ENCODE measurements around the gene CORO6.

The CORO6 gene

GRCh38 chr17:29640413-29640812 lies 17.7 kb upstream of the CORO6 start:
- Histone ChIP-seq H3K9me3 (ENCODE audit: control insufficient read depth, low read length) (no peaks in the 10 kb centered on the region), H3K27ac (ENCODE audit: insufficient read depth, low read length, poor library complexity, severe bottlenecking) (no peak overlapping the region), H3K36me3 (ENCODE audit: control insufficient read depth, insufficient read depth, low read length) (peaks cover 45% of the 10 kb centered on the region), H3K4me3 (ENCODE audit: insufficient read depth, low read depth, low read length, poor library complexity, severe bottlenecking) (no peak overlapping the region), H3K27me3 (replicated peaks; ENCODE audit: control insufficient read depth, insufficient read depth, low read length, poor library complexity, severe bottlenecking) (no peaks in the 10 kb centered on the region), H3K4me1 (ENCODE audit: control insufficient read depth, insufficient read depth, low read length, poor library complexity, severe bottlenecking) (no peaks in the 10 kb centered on the region)
- no peak for DNase-seq

DNA sequence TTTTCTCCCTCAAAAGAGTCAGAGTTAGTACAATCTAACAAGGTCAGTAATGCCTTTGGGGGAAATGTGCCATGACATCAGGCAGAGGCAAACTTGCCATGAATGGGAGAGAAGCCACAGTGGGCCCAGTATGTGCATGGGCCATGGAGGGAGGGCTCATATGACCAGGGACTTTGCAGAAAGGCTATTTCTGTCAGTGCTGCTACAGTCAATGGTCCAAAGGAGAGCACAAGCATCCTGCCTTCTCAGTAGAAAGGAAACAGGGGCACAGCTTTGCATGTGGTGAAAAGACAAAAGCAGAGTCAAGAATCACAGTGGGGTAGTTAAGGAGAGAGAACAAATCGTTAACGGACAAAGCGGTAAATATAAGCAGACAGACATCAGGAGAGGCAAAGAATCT lies 11.2 kb upstream of the CORO6 start:
- Histone ChIP-seq H3K4me1 (ENCODE audit: control insufficient read depth, insufficient read depth, low read length, poor library complexity, severe bottlenecking) (no peaks in the 10 kb centered on the region), H3K27ac (ENCODE audit: insufficient read depth, low read length, poor library complexity, severe bottlenecking) (no peak overlapping the region), H3K4me3 (ENCODE audit: insufficient read depth, low read depth, low read length, poor library complexity, severe bottlenecking) (no peak overlapping the region), H3K9me3 (ENCODE audit: control insufficient read depth, low read length) (no peaks in the 10 kb centered on the region), H3K27me3 (replicated peaks; ENCODE audit: control insufficient read depth, insufficient read depth, low read length, poor library complexity, severe bottlenecking) (no peaks in the 10 kb centered on the region), H3K36me3 (ENCODE audit: control insufficient read depth, insufficient read depth, low read length) (peaks cover 65% of the 10 kb centered on the region)
- no peak for DNase-seq

DNA sequence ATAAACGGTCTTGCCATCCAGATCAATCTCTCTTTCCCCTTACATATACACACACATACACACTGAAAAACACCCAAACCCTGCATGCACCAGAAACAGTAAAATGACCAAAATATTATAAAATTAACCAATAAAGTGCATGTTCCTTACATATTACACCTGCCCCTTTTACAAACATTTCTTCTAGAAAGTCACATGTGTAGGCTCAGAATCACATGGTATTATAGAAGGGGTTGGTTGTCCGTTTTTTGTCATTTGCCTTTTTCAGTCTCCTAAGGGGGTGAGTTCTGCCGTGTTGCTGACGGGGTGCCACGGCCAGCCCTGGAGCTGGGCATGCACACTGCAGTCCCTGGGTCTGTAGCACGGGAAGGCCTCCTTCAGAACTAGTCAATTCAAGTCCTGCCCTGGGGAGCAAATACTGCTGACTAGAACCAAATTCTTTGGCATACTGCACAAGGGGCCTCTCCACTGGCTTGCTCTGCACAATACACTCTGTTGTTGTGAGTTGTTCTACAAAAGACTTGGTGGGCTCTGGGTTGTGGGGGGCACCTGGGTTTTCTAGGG lies 8.0 kb upstream of the CORO6 start:
- peaks cover 42% of the 10 kb centered on the region for H3K36me3 ChIP-seq (ENCODE audit: control insufficient read depth, insufficient read depth, low read length)
- H3K4me3 ChIP-seq (ENCODE audit: insufficient read depth, low read depth, low read length, poor library complexity, severe bottlenecking) = no peak overlapping the region
- H3K27ac ChIP-seq (ENCODE audit: insufficient read depth, low read length, poor library complexity, severe bottlenecking) = no peak overlapping the region
- DNase-seq = no peak
- H3K4me1 ChIP-seq (ENCODE audit: control insufficient read depth, insufficient read depth, low read length, poor library complexity, severe bottlenecking) = no peaks in the 10 kb centered on the region
- no peaks in the 10 kb centered on the region for H3K9me3 ChIP-seq (ENCODE audit: control insufficient read depth, low read length)
- no peaks in the 10 kb centered on the region for H3K27me3 ChIP-seq (replicated peaks; ENCODE audit: control insufficient read depth, insufficient read depth, low read length, poor library complexity, severe bottlenecking)

GRCh38 chr17:29629839-29630238 lies 7.1 kb upstream of the CORO6 start:
- H3K27ac ChIP-seq (ENCODE audit: insufficient read depth, low read length, poor library complexity, severe bottlenecking) = no peak overlapping the region
- no peaks in the 10 kb centered on the region for H3K9me3 ChIP-seq (ENCODE audit: control insufficient read depth, low read length)
- no peak for DNase-seq
- no peak overlapping the region for H3K4me3 ChIP-seq (ENCODE audit: insufficient read depth, low read depth, low read length, poor library complexity, severe bottlenecking)
- H3K27me3 ChIP-seq (replicated peaks; ENCODE audit: control insufficient read depth, insufficient read depth, low read length, poor library complexity, severe bottlenecking) = no peaks in the 10 kb centered on the region
- peaks cover 41% of the 10 kb centered on the region for H3K36me3 ChIP-seq (ENCODE audit: control insufficient read depth, insufficient read depth, low read length)
- H3K4me1 ChIP-seq (ENCODE audit: control insufficient read depth, insufficient read depth, low read length, poor library complexity, severe bottlenecking) = no peaks in the 10 kb centered on the region

DNA sequence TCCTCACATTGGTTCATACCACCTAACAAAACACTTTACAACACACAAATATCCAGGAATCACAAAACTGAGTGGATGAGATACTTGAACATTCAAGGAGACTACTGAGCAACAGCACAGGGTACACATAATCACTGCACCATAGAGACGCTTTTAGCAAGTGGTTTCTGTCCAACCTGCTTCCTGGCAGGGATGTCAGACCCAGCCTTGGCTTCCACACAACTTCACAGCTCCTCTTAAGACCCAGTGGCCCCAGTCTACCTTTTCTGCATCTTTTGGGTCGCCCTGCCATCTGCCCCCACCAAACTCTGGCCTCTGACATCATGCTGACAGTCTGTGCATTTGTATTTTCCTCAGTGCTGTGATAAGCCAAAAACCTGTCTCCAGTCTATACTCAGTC lies 5.9 kb upstream of the CORO6 start:
- no peaks in the 10 kb centered on the region for H3K4me1 ChIP-seq (ENCODE audit: control insufficient read depth, insufficient read depth, low read length, poor library complexity, severe bottlenecking)
- no peak overlapping the region for H3K27ac ChIP-seq (ENCODE audit: insufficient read depth, low read length, poor library complexity, severe bottlenecking)
- H3K9me3 ChIP-seq (ENCODE audit: control insufficient read depth, low read length) = no peaks in the 10 kb centered on the region
- H3K4me3 ChIP-seq (ENCODE audit: insufficient read depth, low read depth, low read length, poor library complexity, severe bottlenecking) = no peak overlapping the region
- DNase-seq = no peak
- no peaks in the 10 kb centered on the region for H3K27me3 ChIP-seq (replicated peaks; ENCODE audit: control insufficient read depth, insufficient read depth, low read length, poor library complexity, severe bottlenecking)
- H3K36me3 ChIP-seq (ENCODE audit: control insufficient read depth, insufficient read depth, low read length) = peaks cover 33% of the 10 kb centered on the region

GRCh38 chr17:29627951-29628350 lies 5.2 kb upstream of the CORO6 start:
- peaks cover 33% of the 10 kb centered on the region for H3K36me3 ChIP-seq (ENCODE audit: control insufficient read depth, insufficient read depth, low read length)
- H3K9me3 ChIP-seq (ENCODE audit: control insufficient read depth, low read length) = no peaks in the 10 kb centered on the region
- H3K4me3 ChIP-seq (ENCODE audit: insufficient read depth, low read depth, low read length, poor library complexity, severe bottlenecking) = no peak overlapping the region
- no peak for DNase-seq
- H3K27ac ChIP-seq (ENCODE audit: insufficient read depth, low read length, poor library complexity, severe bottlenecking) = no peak overlapping the region
- peaks cover 1% of the 10 kb centered on the region for H3K4me1 ChIP-seq (ENCODE audit: control insufficient read depth, insufficient read depth, low read length, poor library complexity, severe bottlenecking)
- H3K27me3 ChIP-seq (replicated peaks; ENCODE audit: control insufficient read depth, insufficient read depth, low read length, poor library complexity, severe bottlenecking) = no peaks in the 10 kb centered on the region

GRCh38 chr17:29625037-29625750 lies 2.5 kb upstream of the CORO6 start:
- H3K9me3 ChIP-seq (ENCODE audit: control insufficient read depth, low read length) = no peaks in the 10 kb centered on the region
- no peak overlapping the region for H3K4me3 ChIP-seq (ENCODE audit: insufficient read depth, low read depth, low read length, poor library complexity, severe bottlenecking)
- no peak overlapping the region for H3K27ac ChIP-seq (ENCODE audit: insufficient read depth, low read length, poor library complexity, severe bottlenecking)
- no peaks in the 10 kb centered on the region for H3K27me3 ChIP-seq (replicated peaks; ENCODE audit: control insufficient read depth, insufficient read depth, low read length, poor library complexity, severe bottlenecking)
- H3K4me1 ChIP-seq (ENCODE audit: control insufficient read depth, insufficient read depth, low read length, poor library complexity, severe bottlenecking) = peaks cover 13% of the 10 kb centered on the region
- peaks cover 5% of the 10 kb centered on the region for H3K36me3 ChIP-seq (ENCODE audit: control insufficient read depth, insufficient read depth, low read length)
- no peak for DNase-seq

- peaks cover 13% of the 10 kb centered on the region for H3K4me1 ChIP-seq (ENCODE audit: control insufficient read depth, insufficient read depth, low read length, poor library complexity, severe bottlenecking)
- no peaks in the 10 kb centered on the region for H3K27me3 ChIP-seq (replicated peaks; ENCODE audit: control insufficient read depth, insufficient read depth, low read length, poor library complexity, severe bottlenecking)
- no peaks in the 10 kb centered on the region for H3K9me3 ChIP-seq (ENCODE audit: control insufficient read depth, low read length)
- no peak overlapping the region for H3K4me3 ChIP-seq (ENCODE audit: insufficient read depth, low read depth, low read length, poor library complexity, severe bottlenecking)
- no peak overlapping the region for H3K27ac ChIP-seq (ENCODE audit: insufficient read depth, low read length, poor library complexity, severe bottlenecking)
- no peak for DNase-seq
- H3K36me3 ChIP-seq (ENCODE audit: control insufficient read depth, insufficient read depth, low read length) = peaks cover 4% of the 10 kb centered on the region
Measured at GRCh38 chr17:29624586-29624985, 1.9 kb upstream of the CORO6 start.

DNA sequence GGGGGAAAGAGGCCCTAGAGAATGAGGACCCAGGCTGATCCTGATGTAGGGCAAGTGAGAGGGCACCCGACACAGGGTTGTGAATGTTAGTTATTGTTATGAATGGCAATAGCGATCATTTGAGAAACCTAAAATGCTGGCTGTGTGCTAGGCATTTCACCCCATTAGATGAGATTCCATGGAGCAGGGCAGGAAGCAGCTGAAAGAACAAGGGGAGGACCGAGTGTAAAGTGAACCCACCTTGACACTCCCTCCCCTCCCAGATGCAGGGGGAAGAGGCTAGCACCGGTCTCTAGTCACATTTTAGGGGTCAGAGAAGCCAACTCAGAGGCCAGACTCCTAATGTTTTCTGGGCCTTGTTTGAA lies 553 bp upstream of the CORO6 start:
- H3K27me3 ChIP-seq (replicated peaks; ENCODE audit: control insufficient read depth, insufficient read depth, low read length, poor library complexity, severe bottlenecking) = no peaks in the 10 kb centered on the region

DNA sequence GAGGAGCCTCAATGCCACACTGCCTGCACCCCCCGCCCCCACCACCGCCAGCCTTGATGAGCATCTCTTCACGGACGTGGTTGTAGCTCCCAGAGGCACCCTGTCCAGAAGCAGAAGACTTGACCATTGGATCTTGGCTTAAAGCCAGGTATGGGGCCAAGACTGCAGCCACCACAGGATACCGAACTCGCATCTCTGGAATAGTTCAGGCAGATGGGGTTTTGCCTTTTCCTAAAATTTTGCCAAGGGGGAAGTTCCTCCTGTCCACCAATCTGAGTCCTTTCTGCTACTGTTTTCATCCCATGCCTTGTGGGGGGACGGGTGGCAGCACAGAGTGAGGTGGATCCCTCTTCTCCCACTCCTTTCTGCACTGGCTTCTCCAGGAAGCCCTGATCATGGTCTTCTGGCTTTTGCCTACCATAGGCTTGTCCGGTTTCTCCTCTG lies 939 bp downstream of the CORO6 start:
- Histone ChIP-seq H3K4me3 (ENCODE audit: insufficient read depth, low read depth, low read length, poor library complexity, severe bottlenecking) (peak overlapping the region; percentile 79), H3K27ac (ENCODE audit: insufficient read depth, low read length, poor library complexity, severe bottlenecking) (no peak overlapping the region)

More for the DNA sequence above, 553 bp upstream of the CORO6 start:
- H3K9me3 ChIP-seq (ENCODE audit: control insufficient read depth, low read length) = no peaks in the 10 kb centered on the region
- no peaks in the 10 kb centered on the region for H3K36me3 ChIP-seq (ENCODE audit: control insufficient read depth, insufficient read depth, low read length)
- H3K27ac ChIP-seq (ENCODE audit: insufficient read depth, low read length, poor library complexity, severe bottlenecking) = no peak overlapping the region
- peaks cover 15% of the 10 kb centered on the region for H3K4me1 ChIP-seq (ENCODE audit: control insufficient read depth, insufficient read depth, low read length, poor library complexity, severe bottlenecking)
- DNase-seq = no peak
- peak overlapping the region; percentile 79 for H3K4me3 ChIP-seq (ENCODE audit: insufficient read depth, low read depth, low read length, poor library complexity, severe bottlenecking)

More for the DNA sequence above, 939 bp downstream of the CORO6 start:
- Histone ChIP-seq H3K27me3 (replicated peaks; ENCODE audit: control insufficient read depth, insufficient read depth, low read length, poor library complexity, severe bottlenecking) (no peaks in the 10 kb centered on the region), H3K36me3 (ENCODE audit: control insufficient read depth, insufficient read depth, low read length) (no peaks in the 10 kb centered on the region), H3K4me1 (ENCODE audit: control insufficient read depth, insufficient read depth, low read length, poor library complexity, severe bottlenecking) (peaks cover 30% of the 10 kb centered on the region), H3K9me3 (ENCODE audit: control insufficient read depth, low read length) (no peaks in the 10 kb centered on the region)
- no peak for DNase-seq
